ENCODE measurements around the gene KLHL22. TPM values are rescaled to one million over a fixed set of nuclear protein-coding genes. Genes with fewer than 3 reads are reported as not detected.

Gene KLHL22
- total RNA-seq, 2 experiments from 2014 or later, result 24.1 to 27.7 TPM

- ChIA-PET CTCF (no interaction called here), POLR2A (no interaction called here)
- ATAC-seq (ENCODE audit: poor library complexity) (no peak), DNase-seq (no peak)
- H3K4me1 ChIP-seq (ENCODE audit: insufficient read depth, low read length), result no peaks in the 10 kb centered on the region
- TF ChIP-seq CTCF (IDR thresholded peaks at IDR 0.05), result no peak
- Mint-ChIP-seq H3K4me1 (ENCODE audit: low read depth) (no peaks in the 10 kb centered on the region), H3K4me3 (no peak overlapping the region), H3K36me3 (ENCODE audit: low read depth) (peaks cover 51% of the 10 kb centered on the region), H3K27me3 (no peaks in the 10 kb centered on the region), H3K9me3 (no peaks in the 10 kb centered on the region), H3K27ac (no peak overlapping the region)
- peaks cover 39% of the 10 kb centered on the region for H3K36me3 ChIP-seq (ENCODE audit: insufficient read depth, low read length)
- intact Hi-C loops (cut with DNase I, micrococcal nuclease), result no loop called here
- H3K27me3 ChIP-seq (ENCODE audit: control insufficient read depth in 1 of 2, insufficient read depth in 2 of 2, low read length in 2 of 2), result no peaks in the 10 kb centered on the region
- H3K9me3 ChIP-seq (ENCODE audit: control insufficient read depth in 1 of 2, insufficient read depth in 1 of 2, low read length in 2 of 2), result no peaks in the 10 kb centered on the region
- no peak overlapping the region for H3K27ac ChIP-seq (ENCODE audit: low read depth in 1 of 2, low read length in 2 of 2)
- H3K4me3 ChIP-seq (ENCODE audit: low read length), result no peak overlapping the region
These were observed 49.1 kb downstream of the KLHL22 start for GRCh38 chr22:20446383-20446970.

GRCh38 chr22:20444325-20444724, 51.3 kb downstream of the KLHL22 start:
- intact Hi-C loops (cut with DNase I, micrococcal nuclease), result no loop called here
- ATAC-seq (ENCODE audit: poor library complexity) (no peak), DNase-seq (no peak)
- Mint-ChIP-seq H3K36me3 (ENCODE audit: low read depth) (peaks cover 44% of the 10 kb centered on the region), H3K4me1 (ENCODE audit: low read depth) (peaks cover 3% of the 10 kb centered on the region), H3K27ac (no peak overlapping the region), H3K27me3 (peaks cover 3% of the 10 kb centered on the region), H3K9me3 (no peaks in the 10 kb centered on the region), H3K4me3 (no peak overlapping the region)
- CTCF ChIA-PET, result no interaction called here
- Histone ChIP-seq H3K36me3 (ENCODE audit: insufficient read depth, low read length) (peaks cover 39% of the 10 kb centered on the region), H3K4me1 (ENCODE audit: insufficient read depth, low read length) (no peaks in the 10 kb centered on the region), H3K4me3 (ENCODE audit: low read length) (no peak overlapping the region), H3K27ac (ENCODE audit: low read depth in 1 of 2, low read length in 2 of 2) (no peak overlapping the region), H3K27me3 (ENCODE audit: control insufficient read depth in 1 of 2, insufficient read depth in 2 of 2, low read length in 2 of 2) (no peaks in the 10 kb centered on the region), H3K9me3 (ENCODE audit: control insufficient read depth in 1 of 2, insufficient read depth in 1 of 2, low read length in 2 of 2) (no peaks in the 10 kb centered on the region)
- POLR2A ChIA-PET, result no interaction called here
- TF ChIP-seq CTCF (IDR thresholded peaks at IDR 0.05), result no peak

GRCh38 chr22:20442485-20443284, 52.9 kb downstream of the KLHL22 start:
- Mint-ChIP-seq H3K9me3 (no peaks in the 10 kb centered on the region), H3K4me3 (no peak overlapping the region), H3K27me3 (peaks cover 11% of the 10 kb centered on the region), H3K27ac (no peak overlapping the region), H3K36me3 (ENCODE audit: low read depth) (peaks cover 49% of the 10 kb centered on the region), H3K4me1 (ENCODE audit: low read depth) (peaks cover 11% of the 10 kb centered on the region)
- Histone ChIP-seq H3K27me3 (ENCODE audit: control insufficient read depth in 1 of 2, insufficient read depth in 2 of 2, low read length in 2 of 2) (peaks cover 7 to 8% of the 10 kb centered on the region in 2 experiments), H3K9me3 (ENCODE audit: control insufficient read depth in 1 of 2, insufficient read depth in 1 of 2, low read length in 2 of 2) (no peaks in the 10 kb centered on the region), H3K4me1 (ENCODE audit: insufficient read depth, low read length) (peaks cover 8% of the 10 kb centered on the region), H3K36me3 (ENCODE audit: insufficient read depth, low read length) (peaks cover 39% of the 10 kb centered on the region), H3K4me3 (ENCODE audit: low read length) (no peak overlapping the region), H3K27ac (ENCODE audit: low read depth in 1 of 2, low read length in 2 of 2) (no peak overlapping the region)
- ATAC-seq (ENCODE audit: poor library complexity) (no peak), DNase-seq (no peak)
- CTCF ChIA-PET, result no interaction called here
- intact Hi-C loops (cut with DNase I, micrococcal nuclease), result no loop called here
- TF ChIP-seq CTCF (IDR thresholded peaks at IDR 0.05), result no peak
- POLR2A ChIA-PET, result no interaction called here
